Testis (tissue), 3 donors: ENCODE data around the gene DEK. TPM values are rescaled to one million over a fixed set of nuclear protein-coding genes. Genes with fewer than 3 reads are reported as not detected.

Source experiments
- DNase-seq: peaks from one replicate; pipeline ENCODE4 v3.0.0-alpha.2; 2019
- H3K27ac ChIP-seq, 2 donors: fragments of 200-600 bp; sonication (generic); one replicate each; pipeline ENCODE4 v1.5.1; 2019
- H3K27me3 ChIP-seq: fragments of 200-600 bp; sonication (generic); one replicate; pipeline ENCODE4 v1.5.1; 2019
- H3K36me3 ChIP-seq: fragments of 200-600 bp; sonication (generic); one replicate; pipeline ENCODE4 v1.5.1; 2017; ENCODE audit warnings: low read depth; ENCODE audit errors: missing control alignments
- H3K4me1 ChIP-seq: fragments of 200-600 bp; sonication (generic); one replicate; pipeline ENCODE4 v1.5.1; 2019
- H3K4me3 ChIP-seq, 2 donors: fragments of 200-600 bp; sonication (generic); one replicate each; pipeline ENCODE4 v1.5.1; 2017 to 2019
- H3K9me3 ChIP-seq: fragments of 200-600 bp; sonication (generic); one replicate; pipeline ENCODE4 v1.5.1; 2017
- CTCF ChIP-seq, 3 experiments: fragments of 450-650 bp in 2 of 3; fragments of 200-600 bp in 1 of 3; sonication (generic) in 1 of 3; IDR thresholded peaks; one replicate each; pipeline ENCODE4 v1.5.1; 2016 to 2019; ENCODE audit warnings: antibody characterized with exemption in 3 of 3, mild to moderate bottlenecking in 2 of 3, moderate library complexity in 1 of 3
- POLR2A ChIP-seq: fragments of 450-650 bp; IDR thresholded peaks from one replicate; pipeline ENCODE4 v1.6.1; 2017; ENCODE audit warnings: antibody characterized with exemption, mild to moderate bottlenecking, moderate library complexity
- WGBS, 2 donors: methylation state at CpG; one replicate each; pipeline ENCODE4 v1.1.5; 2018; 5-methylcytosine and 5-hydroxymethylcytosine counted together
- intact Hi-C: fragments of 100-400 bp; cut with DNase I; formaldehyde crosslinking; loops from one replicate; pipeline ENCODE4 v1.15.1; 2023; ENCODE audit warnings: low total_unique reads
- polyA plus RNA-seq: library from polyadenylated mRNA; stranded (reverse); fragments of 350-450 nt; fragmentation: Illumina TruSeq; extraction: RNeasy Lipid Tissue Mini Kit (QIAGEN cat#74804); gene quantifications from one replicate; pipeline ENCODE4 v1.2.3, GENCODE V29; 2014; ENCODE audit warnings: low read depth, low replicate concordance; ENCODE audit not compliant: insufficient read depth
- total RNA-seq, 2 donors: library from RNA; depleted of rRNA; stranded (reverse); fragments of >200 nt; gene quantifications; one replicate each; pipeline ENCODE4 v1.2.3, GENCODE V29; 2016

DEK gene
- total and polyA plus RNA-seq, 3 donors from 2014 or later = 14.0 to 65.2 (median 53.8) TPM

GRCh38 chr6:18221288-18221615 lies 43.1 kb downstream of the DEK start:
- TF ChIP-seq CTCF (IDR thresholded peaks at IDR 0.05) (no peak), POLR2A (no peak)
- WGBS, 2 donors = 90 to 94% methylated on average over 4 of the region's 4 CpGs
- no peak for DNase-seq
- no peak overlapping the region for H3K4me3 ChIP-seq
- peaks cover 3% of the 10 kb centered on the region for H3K4me1 ChIP-seq
- intact Hi-C loops = no loop called here
- no peak overlapping the region for H3K27ac ChIP-seq
- no peaks in the 10 kb centered on the region for H3K36me3 ChIP-seq
- no peaks in the 10 kb centered on the region for H3K27me3 ChIP-seq
- H3K9me3 ChIP-seq = no peaks in the 10 kb centered on the region

GRCh38 chr6:18219591-18219990 lies 44.7 kb downstream of the DEK start:
- Histone ChIP-seq H3K4me3 (no peak overlapping the region), H3K27me3 (no peaks in the 10 kb centered on the region), H3K9me3 (no peaks in the 10 kb centered on the region), H3K36me3 (no peaks in the 10 kb centered on the region), H3K4me1 (peaks cover 3% of the 10 kb centered on the region), H3K27ac (no peak overlapping the region)
- no peak for DNase-seq
- WGBS, 2 donors = 29 to 43% methylated on average over 7 of the region's 7 CpGs
- no peak for TF ChIP-seq CTCF (IDR thresholded peaks at IDR 0.05)
- no peak for TF ChIP-seq POLR2A
- intact Hi-C loops = no loop called here

- 92 to 97% methylated on average over 3 of the region's 3 CpGs for WGBS, 2 donors
- no peaks in the 10 kb centered on the region for H3K27me3 ChIP-seq
- no peaks in the 10 kb centered on the region for H3K36me3 ChIP-seq
- H3K4me1 ChIP-seq = peaks cover 3% of the 10 kb centered on the region
- no peak for DNase-seq
- intact Hi-C loops = no loop called here
- no peak overlapping the region for H3K27ac ChIP-seq
- no peak for TF ChIP-seq POLR2A
- TF ChIP-seq CTCF (IDR thresholded peaks at IDR 0.05) = no peak
- no peak overlapping the region for H3K4me3 ChIP-seq
- no peaks in the 10 kb centered on the region for H3K9me3 ChIP-seq
Observed at GRCh38 chr6:18218233-18218632, 46.1 kb downstream of the DEK start.

GRCh38 chr6:18216411-18216810 lies 47.9 kb downstream of the DEK start:
- intact Hi-C loops = no loop called here
- Histone ChIP-seq H3K27ac (no peak overlapping the region), H3K4me3 (no peak overlapping the region), H3K27me3 (no peaks in the 10 kb centered on the region), H3K4me1 (peaks cover 3% of the 10 kb centered on the region), H3K36me3 (no peaks in the 10 kb centered on the region), H3K9me3 (no peaks in the 10 kb centered on the region)
- no peak for DNase-seq
- WGBS, 2 donors = 84 to 93% methylated on average over 7 of the region's 7 CpGs
- no peak for TF ChIP-seq CTCF (IDR thresholded peaks at IDR 0.05)
- TF ChIP-seq POLR2A = no peak

GRCh38 chr6:18215436-18215835 lies 48.9 kb downstream of the DEK start:
- DNase-seq = no peak
- no peaks in the 10 kb centered on the region for H3K9me3 ChIP-seq
- intact Hi-C loops = no loop called here
- TF ChIP-seq CTCF (IDR thresholded peaks at IDR 0.05) (no peak), POLR2A (no peak)
- H3K27ac ChIP-seq = no peak overlapping the region
- 79 to 87% methylated on average over 7 of the region's 7 CpGs for WGBS, 2 donors
- no peak overlapping the region for H3K4me3 ChIP-seq
- H3K4me1 ChIP-seq = peaks cover 3% of the 10 kb centered on the region
- no peaks in the 10 kb centered on the region for H3K27me3 ChIP-seq
- no peaks in the 10 kb centered on the region for H3K36me3 ChIP-seq
